ENCODE data around the gene HORMAD1. TPM values are rescaled to one million over a fixed set of nuclear protein-coding genes. Genes with fewer than 3 reads are reported as not detected.
A peak's percentile ranks its signal among the peaks of the same experiment; 100 is the strongest.
"Not testable (repeated sequence)": the region's sequence is repeated elsewhere in the genome, so short reads cannot be mapped to it uniquely, and the experiment has no call there.

Gene HORMAD1
- total RNA-seq, 2 experiments from 2014 or later = 0.26 TPM; not detected in 1

GRCh38 chr1:150695561-150695960, 25.1 kb downstream of the HORMAD1 start:
- H3K36me3 Mint-ChIP-seq = peaks cover 19% of the 10 kb centered on the region
- H3K27me3 Mint-ChIP-seq = no peaks in the 10 kb centered on the region
- ATAC-seq (no peak), DNase-seq (no peak)
- peaks cover 23% of the 10 kb centered on the region for H3K4me1 Mint-ChIP-seq
- H3K4me3 Mint-ChIP-seq = no peak overlapping the region
- CTCF ChIA-PET = no interaction called here
- H3K27ac Mint-ChIP-seq = no peak overlapping the region
- H3K9me3 Mint-ChIP-seq (ENCODE audit: low read depth) = no peaks in the 10 kb centered on the region

GRCh38 chr1:150692720-150693119, 28.0 kb downstream of the HORMAD1 start:
- no peak for DNase-seq
- H3K27me3 Mint-ChIP-seq = no peaks in the 10 kb centered on the region
- peaks cover 24% of the 10 kb centered on the region for H3K4me1 Mint-ChIP-seq
- H3K36me3 Mint-ChIP-seq = peaks cover 25% of the 10 kb centered on the region
- ATAC-seq = no peak
- no peak overlapping the region for H3K4me3 Mint-ChIP-seq
- CTCF ChIA-PET = interaction anchor here (0.7 to 2.0 kb wide), 3 partner anchors 9 to 25 kb away, joined by 3 to 5 read pairs (median 3); no protein-coding TSS in a partner anchor
- H3K27ac Mint-ChIP-seq = no peak overlapping the region
- no peaks in the 10 kb centered on the region for H3K9me3 Mint-ChIP-seq (ENCODE audit: low read depth)

- H3K9me3 Mint-ChIP-seq (ENCODE audit: low read depth) = no peaks in the 10 kb centered on the region
- DNase-seq = no peak
- H3K27me3 Mint-ChIP-seq = no peaks in the 10 kb centered on the region
- H3K4me1 Mint-ChIP-seq = peaks cover 14% of the 10 kb centered on the region
- H3K4me3 Mint-ChIP-seq = no peak overlapping the region
- H3K36me3 Mint-ChIP-seq = peaks cover 18% of the 10 kb centered on the region
- H3K27ac Mint-ChIP-seq = no peak overlapping the region
- no peak for ATAC-seq
- CTCF ChIA-PET = interaction anchor here (1.4 to 1.5 kb wide), 2 partner anchors 35 to 128 kb away, joined by 3 to 4 read pairs; no protein-coding TSS in a partner anchor
Observed at GRCh38 chr1:150688763-150689162, 31.9 kb downstream of the HORMAD1 start.

GRCh38 chr1:150686275-150686674, 34.4 kb downstream of the HORMAD1 start:
- H3K27ac Mint-ChIP-seq = no peak overlapping the region

GRCh38 chr1:150683914-150684313, 36.8 kb downstream of the HORMAD1 start:
- peaks cover 16% of the 10 kb centered on the region for H3K36me3 Mint-ChIP-seq
- H3K4me3 Mint-ChIP-seq = no peak overlapping the region
- peak; percentile 39 for ATAC-seq
- peaks cover 18% of the 10 kb centered on the region for H3K4me1 Mint-ChIP-seq
- H3K27me3 Mint-ChIP-seq = no peaks in the 10 kb centered on the region
- H3K9me3 Mint-ChIP-seq (ENCODE audit: low read depth) = no peaks in the 10 kb centered on the region
- CTCF ChIA-PET = interaction anchor here (1.3 to 1.6 kb wide), 3 partner anchors 9 to 19 kb away, joined by 3 to 8 read pairs (median 4); partner anchors contain the start of gene GOLPH3L
- no peak for DNase-seq
- peak overlapping the region; percentile 30 for H3K27ac Mint-ChIP-seq

More at GRCh38 chr1:150686275-150686674, 34.4 kb downstream of the HORMAD1 start:
- Mint-ChIP-seq H3K9me3 (ENCODE audit: low read depth) (no peaks in the 10 kb centered on the region), H3K27me3 (no peaks in the 10 kb centered on the region), H3K4me1 (peaks cover 16% of the 10 kb centered on the region), H3K36me3 (peaks cover 18% of the 10 kb centered on the region), H3K4me3 (no peak overlapping the region)
- no peak for DNase-seq
- CTCF ChIA-PET = no interaction called here
- ATAC-seq = no peak

DNA sequence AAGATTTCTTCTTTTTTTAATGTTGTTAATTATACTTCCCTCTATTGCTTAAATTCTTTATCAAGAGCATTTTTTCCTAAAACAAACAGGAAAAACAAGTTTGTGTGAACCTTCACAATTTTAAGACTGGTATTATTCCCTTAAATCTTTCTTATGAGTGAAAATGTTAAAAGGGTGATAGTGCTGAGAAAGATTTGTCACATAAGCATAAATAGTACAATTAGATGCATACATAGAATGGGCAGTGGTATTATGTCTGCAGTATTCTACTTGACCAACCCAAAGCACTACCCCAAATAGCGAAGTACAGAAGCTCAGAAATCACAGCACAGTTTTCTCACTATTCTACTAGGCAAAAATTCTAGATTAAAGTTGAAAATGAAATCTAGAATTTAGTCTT, 41.7 kb downstream of the HORMAD1 start:
- Mint-ChIP-seq H3K27ac (no peak overlapping the region), H3K27me3 (no peaks in the 10 kb centered on the region), H3K9me3 (ENCODE audit: low read depth) (no peaks in the 10 kb centered on the region), H3K4me1 (peaks cover 14% of the 10 kb centered on the region), H3K36me3 (peaks cover 16% of the 10 kb centered on the region), H3K4me3 (no peak overlapping the region)
- ATAC-seq (no peak), DNase-seq (no peak)
- CTCF ChIA-PET = no interaction called here

DNA sequence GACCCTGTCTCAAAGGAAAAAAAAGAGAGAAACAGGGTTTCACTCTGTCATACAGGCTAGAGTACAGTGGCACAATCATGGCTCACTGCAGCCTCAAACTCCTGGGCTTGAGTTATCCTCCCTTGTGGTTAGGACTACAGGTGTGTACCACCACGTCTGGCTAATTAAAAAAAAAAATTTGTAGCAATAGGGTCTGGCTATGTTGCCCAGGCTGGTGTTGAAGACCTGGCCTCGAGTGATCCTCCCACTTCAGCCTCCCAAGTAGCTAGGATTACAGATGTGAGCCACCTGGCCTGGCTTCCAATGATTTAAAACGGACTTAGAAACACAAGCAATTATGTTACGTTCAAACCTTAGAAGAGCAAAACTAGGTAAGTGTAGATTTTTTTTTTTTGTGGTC, 45.8 kb downstream of the HORMAD1 start:
- CTCF ChIA-PET = no interaction called here
- peaks cover 4% of the 10 kb centered on the region for H3K4me1 Mint-ChIP-seq

DNA sequence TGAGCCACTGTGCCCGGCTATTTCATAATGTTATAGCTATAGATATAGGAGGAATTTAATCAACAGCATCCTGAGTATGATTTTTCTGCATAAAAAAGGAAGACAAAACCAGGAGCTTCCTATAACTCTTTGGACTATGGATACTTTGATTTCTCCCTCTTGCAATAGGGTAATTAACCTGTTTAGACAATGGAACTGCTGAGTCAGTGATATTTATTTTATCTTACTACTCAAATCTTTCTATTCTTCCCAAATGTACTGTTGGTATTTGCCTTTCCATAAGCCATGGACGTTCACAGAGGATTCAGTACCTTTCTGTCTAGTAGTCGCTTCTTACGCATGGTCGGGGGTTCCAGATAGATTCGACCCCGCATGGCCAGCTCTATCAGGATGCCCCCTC, 57.4 kb downstream of the HORMAD1 start:
- Mint-ChIP-seq H3K27me3 (no peaks in the 10 kb centered on the region), H3K4me3 (no peak overlapping the region), H3K4me1 (no peaks in the 10 kb centered on the region), H3K36me3 (peaks cover 29% of the 10 kb centered on the region), H3K9me3 (ENCODE audit: low read depth) (no peaks in the 10 kb centered on the region), H3K27ac (no peak overlapping the region)
- DNase-seq = no peak
- CTCF ChIA-PET = no interaction called here
- ATAC-seq = no peak

More for the DNA sequence above, 45.8 kb downstream of the HORMAD1 start:
- H3K27ac Mint-ChIP-seq = no peak overlapping the region
- no peak for ATAC-seq
- H3K27me3 Mint-ChIP-seq = no peaks in the 10 kb centered on the region
- H3K36me3 Mint-ChIP-seq = peaks cover 5% of the 10 kb centered on the region
- no peak overlapping the region for H3K4me3 Mint-ChIP-seq
- no peak for DNase-seq
- H3K9me3 Mint-ChIP-seq (ENCODE audit: low read depth) = no peaks in the 10 kb centered on the region

DNA sequence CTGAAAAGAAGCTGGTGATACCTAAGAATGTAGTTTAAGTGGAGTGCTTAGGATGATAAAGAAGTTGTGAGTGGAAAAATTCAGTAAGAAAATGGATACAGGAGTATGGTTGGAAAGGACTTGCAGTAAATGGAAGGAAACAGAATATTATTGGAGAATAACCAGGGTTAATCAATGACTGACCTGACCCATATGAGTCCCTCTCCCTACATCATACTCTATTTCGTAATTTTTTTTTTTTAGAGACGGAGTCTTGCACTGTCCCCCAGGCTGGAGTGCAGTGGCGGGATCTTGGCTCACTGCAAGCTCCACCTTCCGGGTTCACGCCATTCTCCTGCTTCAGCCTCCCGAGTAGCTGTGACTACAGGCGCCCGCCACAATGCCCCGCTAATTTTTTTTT, 57.9 kb downstream of the HORMAD1 start:
- Mint-ChIP-seq H3K4me1 (no peaks in the 10 kb centered on the region), H3K27me3 (no peaks in the 10 kb centered on the region), H3K27ac (no peak overlapping the region), H3K4me3 (no peak overlapping the region), H3K9me3 (ENCODE audit: low read depth) (no peaks in the 10 kb centered on the region), H3K36me3 (peaks cover 29% of the 10 kb centered on the region)
- CTCF ChIA-PET = no interaction called here
- ATAC-seq (no peak), DNase-seq (no peak)

DNA sequence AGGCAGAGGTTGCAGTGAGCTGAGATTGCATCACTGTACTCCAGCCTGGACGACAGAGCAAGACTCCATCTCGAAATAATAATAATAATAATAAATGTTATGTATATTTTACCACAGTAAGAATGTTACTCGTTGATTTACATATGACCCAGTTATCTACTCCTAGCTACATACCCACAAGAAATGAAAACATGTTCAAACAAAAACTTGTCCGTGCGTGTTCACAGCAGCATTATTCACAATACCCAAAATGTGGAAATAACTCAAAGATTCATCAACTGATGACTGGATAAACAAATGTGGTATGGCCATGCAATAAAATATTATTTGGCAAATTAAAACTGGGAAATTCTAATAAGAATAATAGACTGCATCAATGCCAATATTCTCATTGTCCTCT, 59.5 kb downstream of the HORMAD1 start:
- no peak overlapping the region for H3K27ac Mint-ChIP-seq
- CTCF ChIA-PET = no interaction called here
- peaks cover 28% of the 10 kb centered on the region for H3K36me3 Mint-ChIP-seq
- ATAC-seq (no peak), DNase-seq (no peak)
- H3K9me3 Mint-ChIP-seq (ENCODE audit: low read depth) = no peaks in the 10 kb centered on the region
- no peak overlapping the region for H3K4me3 Mint-ChIP-seq
- no peaks in the 10 kb centered on the region for H3K4me1 Mint-ChIP-seq
- H3K27me3 Mint-ChIP-seq = no peaks in the 10 kb centered on the region

- Mint-ChIP-seq H3K27me3 (no peaks in the 10 kb centered on the region), H3K9me3 (ENCODE audit: low read depth) (no peaks in the 10 kb centered on the region), H3K36me3 (peaks cover 28% of the 10 kb centered on the region), H3K27ac (no peak overlapping the region), H3K4me1 (no peaks in the 10 kb centered on the region), H3K4me3 (no peak overlapping the region)
- ATAC-seq = no peak
- CTCF ChIA-PET = no interaction called here
- no peak for DNase-seq
Observed at GRCh38 chr1:150660584-150660983, 60.1 kb downstream of the HORMAD1 start.

GRCh38 chr1:150657064-150657463, 63.6 kb downstream of the HORMAD1 start:
- H3K9me3 Mint-ChIP-seq (ENCODE audit: low read depth); H3K4me1 Mint-ChIP-seq; CTCF ChIA-PET; H3K4me3 Mint-ChIP-seq; H3K27ac Mint-ChIP-seq; H3K27me3 Mint-ChIP-seq; ATAC-seq; DNase-seq: not testable (repeated sequence)
- peaks cover 21% of the 10 kb centered on the region for H3K36me3 Mint-ChIP-seq

GRCh38 chr1:150654635-150655034, 66.1 kb downstream of the HORMAD1 start:
- H3K9me3 Mint-ChIP-seq (ENCODE audit: low read depth); CTCF ChIA-PET; H3K27me3 Mint-ChIP-seq; H3K27ac Mint-ChIP-seq; DNase-seq; H3K4me3 Mint-ChIP-seq; H3K4me1 Mint-ChIP-seq; ATAC-seq: not testable (repeated sequence)
- H3K36me3 Mint-ChIP-seq = peaks cover 11% of the 10 kb centered on the region

DNA sequence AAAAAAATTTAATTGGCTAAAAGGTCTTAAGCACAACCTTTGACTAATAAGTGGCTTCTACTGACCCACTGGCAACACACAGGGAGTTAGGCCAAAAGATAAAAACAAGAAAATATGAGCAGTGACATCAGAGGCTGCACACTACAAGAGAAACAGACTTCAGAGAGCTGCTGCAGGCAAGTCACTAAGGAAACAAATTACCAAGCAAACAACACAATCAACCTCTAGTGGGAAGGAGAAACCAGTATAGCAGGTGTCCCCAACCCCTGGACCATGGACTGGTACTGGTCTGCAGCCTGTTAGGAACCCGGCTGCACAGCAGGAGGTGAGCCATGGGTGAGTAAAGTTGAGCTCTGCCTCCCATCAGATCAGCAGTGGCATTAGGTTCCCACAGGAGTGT, 70.5 kb downstream of the HORMAD1 start:
- CTCF ChIA-PET = interaction anchor here (1.2 to 1.6 kb wide), 2 partner anchors 12 to 21 kb away, joined by 3 read pairs; partner anchors contain the start of gene ENSA
- ATAC-seq (no peak), DNase-seq (no peak)
- H3K9me3 Mint-ChIP-seq (ENCODE audit: low read depth) = no peaks in the 10 kb centered on the region
- H3K27me3 Mint-ChIP-seq = no peaks in the 10 kb centered on the region
- no peak overlapping the region for H3K27ac Mint-ChIP-seq
- peaks cover 5% of the 10 kb centered on the region for H3K4me1 Mint-ChIP-seq
- peaks cover 16% of the 10 kb centered on the region for H3K36me3 Mint-ChIP-seq
- H3K4me3 Mint-ChIP-seq = no peak overlapping the region

Data from activated CD8-positive, alpha-beta memory T cell treated with anti-CD3 and anti-CD28 coated beads, Interleukin-2, amount 10 ng/mL, durations not matched to agents 7 days and 5 days (primary cell).